ENCODE results near the gene CFAP251.

Gene CFAP251

DNA sequence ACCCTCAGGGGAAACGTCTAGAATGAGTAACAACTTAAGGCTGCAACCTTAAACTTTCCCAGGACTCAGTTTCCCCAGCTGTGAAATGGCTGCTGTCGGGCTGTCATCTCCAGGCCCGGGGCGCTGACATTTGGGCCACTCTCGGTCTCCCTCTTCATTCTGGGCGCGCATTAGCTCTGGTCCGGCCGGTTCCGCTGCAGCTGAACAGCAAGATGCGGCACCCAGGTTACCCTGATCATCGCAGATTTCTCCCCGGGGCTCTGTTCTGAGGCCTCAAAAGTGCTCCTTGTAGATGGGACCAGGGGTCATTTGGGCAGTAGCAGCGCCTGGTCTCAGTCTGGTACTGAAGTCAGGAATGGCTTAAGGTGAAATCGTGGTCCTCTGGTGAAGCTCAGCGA is 102.4 kb downstream of the CFAP251 start:
- Histone ChIP-seq H3K4me3 (ENCODE audit: insufficient read depth, low read depth, low read length) (peak overlapping the region; percentile 67), H3K27me3 (ENCODE audit: control insufficient read depth, insufficient read depth, low read length, poor library complexity, severe bottlenecking) (peaks cover 20% of the 10 kb centered on the region), H3K36me3 (ENCODE audit: control insufficient read depth, insufficient read depth, low read length) (no peaks in the 10 kb centered on the region), H3K9me3 (ENCODE audit: control insufficient read depth, low read length) (no peaks in the 10 kb centered on the region), H3K4me1 (ENCODE audit: control insufficient read depth, insufficient read depth, low read length) (peaks cover 6% of the 10 kb centered on the region), H3K27ac (ENCODE audit: insufficient read depth, low read depth, low read length, poor library complexity, severe bottlenecking) (no peak overlapping the region)
- WGBS, 2 experiments = 77 to 79% methylated on average over 16 of the region's 16 CpGs

- H3K4me1 ChIP-seq (ENCODE audit: control insufficient read depth, insufficient read depth, low read length) = peaks cover 6% of the 10 kb centered on the region
- no peaks in the 10 kb centered on the region for H3K9me3 ChIP-seq (ENCODE audit: control insufficient read depth, low read length)
- no peaks in the 10 kb centered on the region for H3K36me3 ChIP-seq (ENCODE audit: control insufficient read depth, insufficient read depth, low read length)
- peaks cover 20% of the 10 kb centered on the region for H3K27me3 ChIP-seq (ENCODE audit: control insufficient read depth, insufficient read depth, low read length, poor library complexity, severe bottlenecking)
- peak overlapping the region; percentile 67 for H3K4me3 ChIP-seq (ENCODE audit: insufficient read depth, low read depth, low read length)
- no peak overlapping the region for H3K27ac ChIP-seq (ENCODE audit: insufficient read depth, low read depth, low read length, poor library complexity, severe bottlenecking)
- 2% methylated on average over 57 of the region's 57 CpGs for WGBS, 2 experiments
These were observed 102.9 kb downstream of the CFAP251 start for GRCh38 chr12:122021193-122021821.

GRCh38 chr12:122021822-122022392 is 103.5 kb downstream of the CFAP251 start, which contains the start of gene BCL7A:
Gene BCL7A (plus strand): TSS chr12:122021884. CDS start chr12:122022092, 208 bp downstream.
- H3K9me3 ChIP-seq (ENCODE audit: control insufficient read depth, low read length) = no peaks in the 10 kb centered on the region
- H3K27ac ChIP-seq (ENCODE audit: insufficient read depth, low read depth, low read length, poor library complexity, severe bottlenecking) = no peak within 1 kb of the TSS
- H3K4me1 ChIP-seq (ENCODE audit: control insufficient read depth, insufficient read depth, low read length) = peaks cover 6% of the 10 kb centered on the region
- peaks cover 20% of the 10 kb centered on the region for H3K27me3 ChIP-seq (ENCODE audit: control insufficient read depth, insufficient read depth, low read length, poor library complexity, severe bottlenecking)
- 0 to 1% methylated on average over 83 of the region's 83 CpGs for WGBS, 2 experiments
- H3K4me3 ChIP-seq (ENCODE audit: insufficient read depth, low read depth, low read length) = peak within 1 kb of the TSS; percentile 84
- H3K36me3 ChIP-seq (ENCODE audit: control insufficient read depth, insufficient read depth, low read length) = no peaks in the 10 kb centered on the region

DNA sequence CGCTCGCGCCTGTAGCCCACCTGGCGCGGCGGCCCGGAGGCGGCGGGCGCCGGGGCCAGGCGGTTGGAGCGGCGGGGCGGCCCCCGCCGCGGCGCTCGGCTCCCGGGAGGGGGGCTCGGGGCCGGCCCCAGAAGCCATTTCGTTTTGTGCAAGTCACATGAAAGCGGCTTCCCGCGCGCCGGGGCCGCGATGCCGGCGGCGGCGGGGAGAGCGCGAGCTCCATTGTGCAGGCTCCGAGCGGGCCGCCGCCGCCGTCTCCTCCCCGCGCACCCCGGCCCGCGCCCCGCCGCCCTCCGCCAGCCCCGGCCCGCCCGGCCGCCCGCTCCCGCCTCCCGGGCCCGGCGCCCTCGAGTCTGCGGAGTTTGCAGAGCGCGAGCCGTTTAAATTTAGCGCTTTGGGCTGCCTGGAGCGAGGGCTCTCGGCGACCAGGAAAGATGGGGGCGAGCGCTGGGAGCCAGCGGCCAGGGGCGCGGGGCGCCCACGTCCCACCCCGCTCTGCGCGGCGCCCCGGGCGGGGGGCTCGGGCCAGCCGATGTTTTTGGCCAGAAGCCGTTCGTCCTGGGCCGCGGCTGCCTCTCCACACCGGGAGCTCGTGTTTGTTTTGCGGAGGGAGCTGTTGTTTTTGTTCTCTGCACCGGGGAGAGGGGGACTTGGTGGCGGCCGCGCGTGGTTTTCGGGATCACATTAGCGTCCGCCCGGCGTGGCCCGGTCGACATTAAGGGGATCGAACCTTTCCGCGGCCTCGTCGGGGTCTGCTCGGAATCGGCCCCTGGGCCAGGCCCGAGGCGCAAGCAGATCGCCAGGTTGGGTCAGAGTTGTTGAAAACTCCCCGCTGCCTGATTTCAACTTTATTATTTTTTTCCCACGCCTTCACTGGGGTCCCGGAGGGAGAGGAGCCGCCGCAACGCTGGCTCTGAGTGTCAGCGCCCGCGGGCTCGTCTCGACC is 104.3 kb downstream of the CFAP251 start:
- peaks cover 20% of the 10 kb centered on the region for H3K27me3 ChIP-seq (ENCODE audit: control insufficient read depth, insufficient read depth, low read length, poor library complexity, severe bottlenecking)
- 0 to 1% methylated on average over 124 of the region's 124 CpGs for WGBS, 2 experiments
- peak overlapping the region; percentile 74 for H3K27ac ChIP-seq (ENCODE audit: insufficient read depth, low read depth, low read length, poor library complexity, severe bottlenecking)
- peaks cover 6% of the 10 kb centered on the region for H3K4me1 ChIP-seq (ENCODE audit: control insufficient read depth, insufficient read depth, low read length)
- no peaks in the 10 kb centered on the region for H3K36me3 ChIP-seq (ENCODE audit: control insufficient read depth, insufficient read depth, low read length)
- H3K4me3 ChIP-seq (ENCODE audit: insufficient read depth, low read depth, low read length) = peak overlapping the region; percentile 84
- no peaks in the 10 kb centered on the region for H3K9me3 ChIP-seq (ENCODE audit: control insufficient read depth, low read length)

GRCh38 chr12:122023339-122024131 is 105.1 kb downstream of the CFAP251 start:
- Histone ChIP-seq H3K36me3 (ENCODE audit: control insufficient read depth, insufficient read depth, low read length) (no peaks in the 10 kb centered on the region), H3K27ac (ENCODE audit: insufficient read depth, low read depth, low read length, poor library complexity, severe bottlenecking) (peak overlapping the region; percentile 74), H3K4me3 (ENCODE audit: insufficient read depth, low read depth, low read length) (peak overlapping the region; percentile 84), H3K4me1 (ENCODE audit: control insufficient read depth, insufficient read depth, low read length) (peaks cover 6% of the 10 kb centered on the region), H3K9me3 (ENCODE audit: control insufficient read depth, low read length) (no peaks in the 10 kb centered on the region), H3K27me3 (ENCODE audit: control insufficient read depth, insufficient read depth, low read length, poor library complexity, severe bottlenecking) (peaks cover 20% of the 10 kb centered on the region)
- 13 to 15% methylated on average over 43 of the region's 43 CpGs for WGBS, 2 experiments

DNA sequence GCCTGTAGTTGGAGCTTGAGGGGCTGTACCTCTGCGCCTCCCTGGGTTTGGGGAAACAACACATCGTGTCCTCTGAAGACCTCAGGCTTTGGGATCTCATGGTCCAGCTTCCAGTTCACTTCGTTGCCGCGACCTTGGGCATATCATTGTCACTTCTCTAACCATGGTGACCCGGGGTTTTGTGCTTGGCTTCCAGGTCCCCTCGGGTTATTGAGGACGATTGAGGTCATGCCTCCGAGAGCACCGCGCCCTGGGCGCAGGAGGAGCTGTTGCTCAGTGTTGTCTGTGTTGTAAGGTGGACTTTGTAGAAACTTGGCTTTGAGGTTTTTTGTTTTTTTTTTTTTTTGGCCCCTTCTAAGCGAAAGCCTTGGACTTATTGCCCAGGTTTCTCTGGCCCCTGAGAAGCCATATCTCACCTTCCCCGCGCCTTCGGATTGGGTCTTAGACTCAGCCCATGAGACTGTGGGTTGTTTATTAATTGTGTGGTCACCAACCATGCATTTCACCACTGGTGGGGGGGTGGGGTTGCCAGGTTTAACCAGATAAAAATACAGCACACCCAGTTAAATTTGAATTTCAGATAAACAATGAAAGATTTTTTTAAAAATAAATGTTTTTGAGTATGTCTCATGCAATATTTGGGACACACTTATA is 105.9 kb downstream of the CFAP251 start:
- H3K36me3 ChIP-seq (ENCODE audit: control insufficient read depth, insufficient read depth, low read length) = no peaks in the 10 kb centered on the region
- no peaks in the 10 kb centered on the region for H3K9me3 ChIP-seq (ENCODE audit: control insufficient read depth, low read length)
- WGBS, 2 experiments = 87 to 88% methylated on average over 16 of the region's 16 CpGs
- no peak overlapping the region for H3K27ac ChIP-seq (ENCODE audit: insufficient read depth, low read depth, low read length, poor library complexity, severe bottlenecking)
- H3K27me3 ChIP-seq (ENCODE audit: control insufficient read depth, insufficient read depth, low read length, poor library complexity, severe bottlenecking) = peaks cover 17% of the 10 kb centered on the region
- H3K4me3 ChIP-seq (ENCODE audit: insufficient read depth, low read depth, low read length) = peak overlapping the region; percentile 84
- peaks cover 6% of the 10 kb centered on the region for H3K4me1 ChIP-seq (ENCODE audit: control insufficient read depth, insufficient read depth, low read length)

DNA sequence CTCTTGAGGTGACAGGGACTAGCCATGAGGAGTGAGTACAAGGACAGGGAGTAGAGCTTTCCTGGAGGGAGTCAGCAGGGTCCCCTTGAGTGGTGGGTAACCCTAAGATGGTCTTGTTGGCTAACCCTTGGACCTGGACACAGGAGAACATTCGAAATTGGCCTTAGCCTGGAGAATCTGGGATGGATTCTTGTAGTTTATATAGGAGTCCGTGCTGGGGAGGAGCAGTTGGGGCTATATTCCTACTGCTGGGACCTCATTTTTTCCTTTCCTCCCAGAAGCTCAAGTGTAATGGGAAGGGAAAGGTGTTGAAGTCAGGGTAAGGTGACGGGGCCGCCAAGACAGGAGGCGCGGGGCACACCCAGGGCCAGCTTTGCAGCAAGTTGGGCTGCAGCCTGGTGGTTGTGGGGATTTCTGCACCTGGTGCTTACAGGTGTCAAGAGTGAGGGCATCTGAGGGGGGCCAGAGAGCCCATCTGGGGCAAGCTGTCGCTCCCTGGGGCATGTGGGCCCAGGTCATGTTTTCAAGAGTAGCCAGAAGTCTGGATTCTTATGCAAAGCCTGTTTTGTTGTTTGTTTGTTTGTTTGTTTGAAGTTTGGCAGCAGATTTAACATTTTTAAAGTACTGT is 108.4 kb downstream of the CFAP251 start:
- Histone ChIP-seq H3K27me3 (ENCODE audit: control insufficient read depth, insufficient read depth, low read length, poor library complexity, severe bottlenecking) (no peaks in the 10 kb centered on the region), H3K4me3 (ENCODE audit: insufficient read depth, low read depth, low read length) (no peak overlapping the region), H3K4me1 (ENCODE audit: control insufficient read depth, insufficient read depth, low read length) (peaks cover 6% of the 10 kb centered on the region), H3K27ac (ENCODE audit: insufficient read depth, low read depth, low read length, poor library complexity, severe bottlenecking) (no peak overlapping the region), H3K9me3 (ENCODE audit: control insufficient read depth, low read length) (no peaks in the 10 kb centered on the region), H3K36me3 (ENCODE audit: control insufficient read depth, insufficient read depth, low read length) (no peaks in the 10 kb centered on the region)
- WGBS, 2 experiments = 88 to 89% methylated on average over 7 of the region's 7 CpGs

GRCh38 chr12:122028165-122028904 is 109.9 kb downstream of the CFAP251 start:
- no peak overlapping the region for H3K27ac ChIP-seq (ENCODE audit: insufficient read depth, low read depth, low read length, poor library complexity, severe bottlenecking)
- no peak overlapping the region for H3K4me3 ChIP-seq (ENCODE audit: insufficient read depth, low read depth, low read length)
- 90 to 93% methylated on average over 12 of the region's 12 CpGs for WGBS, 2 experiments
- H3K9me3 ChIP-seq (ENCODE audit: control insufficient read depth, low read length) = no peaks in the 10 kb centered on the region
- no peaks in the 10 kb centered on the region for H3K27me3 ChIP-seq (ENCODE audit: control insufficient read depth, insufficient read depth, low read length, poor library complexity, severe bottlenecking)
- no peaks in the 10 kb centered on the region for H3K36me3 ChIP-seq (ENCODE audit: control insufficient read depth, insufficient read depth, low read length)
- H3K4me1 ChIP-seq (ENCODE audit: control insufficient read depth, insufficient read depth, low read length) = peaks cover 6% of the 10 kb centered on the region

All from ectodermal cell (in vitro differentiated cells).